ENCODE measurements around the gene ARHGEF28. TPM values are rescaled to one million over a fixed set of nuclear protein-coding genes. Genes with fewer than 3 reads are reported as not detected.

Gene ARHGEF28
- total and polyA plus RNA-seq, 10 of the 15 experiments (the other 5 are each of a cell fraction or from before 2014, with no cell fraction given) = 0.10 to 0.72 (median 0.22) TPM; not detected in 2

GRCh38 chr5:73917891-73918290 lies 291.9 kb downstream of the ARHGEF28 start (continued):
- TF ChIP-seq, protein P1, sequence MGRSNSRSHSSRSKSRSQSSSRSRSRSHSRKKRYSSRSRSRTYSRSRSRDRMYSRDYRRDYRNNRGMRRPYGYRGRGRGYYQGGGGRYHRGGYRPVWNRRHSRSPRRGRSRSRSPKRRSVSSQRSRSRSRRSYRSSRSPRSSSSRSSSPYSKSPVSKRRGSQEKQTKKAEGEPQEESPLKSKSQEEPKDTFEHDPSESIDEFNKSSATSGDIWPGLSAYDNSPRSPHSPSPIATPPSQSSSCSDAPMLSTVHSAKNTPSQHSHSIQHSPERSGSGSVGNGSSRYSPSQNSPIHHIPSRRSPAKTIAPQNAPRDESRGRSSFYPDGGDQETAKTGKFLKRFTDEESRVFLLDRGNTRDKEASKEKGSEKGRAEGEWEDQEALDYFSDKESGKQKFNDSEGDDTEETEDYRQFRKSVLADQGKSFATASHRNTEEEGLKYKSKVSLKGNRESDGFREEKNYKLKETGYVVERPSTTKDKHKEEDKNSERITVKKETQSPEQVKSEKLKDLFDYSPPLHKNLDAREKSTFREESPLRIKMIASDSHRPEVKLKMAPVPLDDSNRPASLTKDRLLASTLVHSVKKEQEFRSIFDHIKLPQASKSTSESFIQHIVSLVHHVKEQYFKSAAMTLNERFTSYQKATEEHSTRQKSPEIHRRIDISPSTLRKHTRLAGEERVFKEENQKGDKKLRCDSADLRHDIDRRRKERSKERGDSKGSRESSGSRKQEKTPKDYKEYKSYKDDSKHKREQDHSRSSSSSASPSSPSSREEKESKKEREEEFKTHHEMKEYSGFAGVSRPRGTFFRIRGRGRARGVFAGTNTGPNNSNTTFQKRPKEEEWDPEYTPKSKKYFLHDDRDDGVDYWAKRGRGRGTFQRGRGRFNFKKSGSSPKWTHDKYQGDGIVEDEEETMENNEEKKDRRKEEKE (IDR thresholded peaks at IDR 0.05) = no peak
- no peak for TF ChIP-seq SPI1 (IDR thresholded peaks at IDR 0.05; ENCODE audit: borderline replicate concordance, insufficient read depth, low read depth, low read length)
- TF ChIP-seq RAD21 (IDR thresholded peaks at IDR 0.05; ENCODE audit: insufficient read depth, low read depth, low read length) = no peak

- Histone ChIP-seq H3K4me2 (ENCODE audit: control insufficient read depth, insufficient read depth) (no peak overlapping the region), H3K36me3 (ENCODE audit: control insufficient read depth in 2 of 2, insufficient read depth in 2 of 2, low read length in 1 of 2) (no peaks in the 10 kb centered on the region), H4K20me1 (ENCODE audit: control insufficient read depth, insufficient read depth) (no peaks in the 10 kb centered on the region), H3K27me3 (replicated peaks in 1 of 2; ENCODE audit: control insufficient read depth in 2 of 2, insufficient read depth in 2 of 2, low read length in 1 of 2) (no peaks in the 10 kb centered on the region; a peak in 1 of 4 replicates), H3K4me3 (no peak overlapping the region), H3K79me2 (ENCODE audit: control insufficient read depth, insufficient read depth, low read length) (no peaks in the 10 kb centered on the region), H2AFZ (ENCODE audit: control insufficient read depth, low read depth, low read length) (no peak overlapping the region), H3K4me1 (ENCODE audit: control insufficient read depth, insufficient read depth, low read length) (no peaks in the 10 kb centered on the region), H3K9ac (ENCODE audit: control insufficient read depth, insufficient read depth, low read length) (no peak overlapping the region), H3K9me3 (replicated peaks; ENCODE audit: control insufficient read depth, insufficient read depth, low read length) (no peaks in the 10 kb centered on the region), H3K27ac (ENCODE audit: control insufficient read depth, insufficient read depth) (no peak overlapping the region)
- 20% methylated on average over 6 of the region's 6 CpGs for WGBS (ENCODE audit: insufficient coverage, insufficient replicate concordance, low lambda C conversion rate, missing lambda C conversion rate)
- SMC1A ChIA-PET (ENCODE audit: uncharacterized antibody, unreplicated experiment) = interaction anchor here (1.1 to 1.8 kb wide), 2 partner anchors 22 to 98 kb away, joined by 3 to 4 read pairs; no protein-coding TSS in a partner anchor
- CTCF ChIA-PET = interaction anchor here (1.6 to 2.4 kb wide), 2 partner anchors 12 to 17 kb away, joined by 3 to 7 read pairs; no protein-coding TSS in a partner anchor
- POLR2A ChIA-PET = no interaction called here
- no TSS peak for BruUV-seq (replicated peaks)
- no peak for DNase-seq (ENCODE audit: low read depth, low spot score)
- RAD21 ChIA-PET (ENCODE audit: unreplicated experiment) = no interaction called here
- ATAC-seq = no peak
- FAIRE-seq = no peak
- in situ Hi-C loops (cut with MboI) = no loop called here
- intact Hi-C loops (cut with micrococcal nuclease; ENCODE audit: unreplicated experiment) = no loop called here
- no peak for TF ChIP-seq CEBPB (IDR thresholded peaks at IDR 0.05; ENCODE audit: borderline replicate concordance in 1 of 2, low read depth in 2 of 2, low read length in 2 of 2)
- TF ChIP-seq, protein P2, sequence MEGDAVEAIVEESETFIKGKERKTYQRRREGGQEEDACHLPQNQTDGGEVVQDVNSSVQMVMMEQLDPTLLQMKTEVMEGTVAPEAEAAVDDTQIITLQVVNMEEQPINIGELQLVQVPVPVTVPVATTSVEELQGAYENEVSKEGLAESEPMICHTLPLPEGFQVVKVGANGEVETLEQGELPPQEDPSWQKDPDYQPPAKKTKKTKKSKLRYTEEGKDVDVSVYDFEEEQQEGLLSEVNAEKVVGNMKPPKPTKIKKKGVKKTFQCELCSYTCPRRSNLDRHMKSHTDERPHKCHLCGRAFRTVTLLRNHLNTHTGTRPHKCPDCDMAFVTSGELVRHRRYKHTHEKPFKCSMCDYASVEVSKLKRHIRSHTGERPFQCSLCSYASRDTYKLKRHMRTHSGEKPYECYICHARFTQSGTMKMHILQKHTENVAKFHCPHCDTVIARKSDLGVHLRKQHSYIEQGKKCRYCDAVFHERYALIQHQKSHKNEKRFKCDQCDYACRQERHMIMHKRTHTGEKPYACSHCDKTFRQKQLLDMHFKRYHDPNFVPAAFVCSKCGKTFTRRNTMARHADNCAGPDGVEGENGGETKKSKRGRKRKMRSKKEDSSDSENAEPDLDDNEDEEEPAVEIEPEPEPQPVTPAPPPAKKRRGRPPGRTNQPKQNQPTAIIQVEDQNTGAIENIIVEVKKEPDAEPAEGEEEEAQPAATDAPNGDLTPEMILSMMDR (IDR thresholded peaks at IDR 0.05 in 2 of 3, conservative IDR thresholded peaks at IDR 0.05 in 1 of 3; ENCODE audit: control insufficient read depth in 2 of 3, extremely low read depth in 1 of 3, insufficient read depth in 1 of 3, low read depth in 3 of 3, low read length in 3 of 3) = no peak
- no peak for TF ChIP-seq TCF7 (IDR thresholded peaks at IDR 0.05; ENCODE audit: borderline replicate concordance)
- no peak for TF ChIP-seq RUNX3 (IDR thresholded peaks at IDR 0.05; ENCODE audit: low read length)
- TF ChIP-seq ZBTB40 (IDR thresholded peaks at IDR 0.05; ENCODE audit: borderline replicate concordance) = no peak
- no peak for TF ChIP-seq ZNF622 (IDR thresholded peaks at IDR 0.05)
- TF ChIP-seq ZNF217 (IDR thresholded peaks at IDR 0.05) = no peak
- no peak for TF ChIP-seq SIN3A (IDR thresholded peaks at IDR 0.05; ENCODE audit: low read depth, low read length)
- no peak for TF ChIP-seq YBX1 (IDR thresholded peaks at IDR 0.05)
- TF ChIP-seq EZH2 (IDR thresholded peaks at IDR 0.05; ENCODE audit: borderline replicate concordance, control insufficient read depth, low read depth, low read length) = no peak
- TF ChIP-seq POU2F2 (IDR thresholded peaks at IDR 0.05; ENCODE audit: borderline replicate concordance, low read depth, low read length) = no peak
These were observed 292.8 kb downstream of the ARHGEF28 start for GRCh38 chr5:73918791-73919221.

Measured in GM12878 (cell line).